Esophagus squamous epithelium (tissue), 4 donors: ENCODE measurements around the gene POLDIP3.

Experiments
- POLR2A ChIP-seq, 4 donors: fragments of 450-650 bp; IDR thresholded peaks; one replicate each; pipeline ENCODE4 v1.6.1; 2017; ENCODE audit warnings: antibody characterized with exemption in 4 of 4, mild to moderate bottlenecking in 4 of 4, moderate library complexity in 3 of 4
- TF ChIP-seq, protein P1 (sequence below), 6 experiments: fragments of 450-650 bp in 4 of 6; fragments of 200-600 bp in 2 of 6; sonication (generic) in 2 of 6; IDR thresholded peaks; one replicate each; pipeline ENCODE4 v1.5.1; 2016 to 2019; ENCODE audit warnings: antibody characterized with exemption in 6 of 6, mild to moderate bottlenecking in 4 of 6, moderate library complexity in 4 of 6

- TF ChIP-seq POLR2A (IDR thresholded peaks at IDR 0.05), result no peak
- TF ChIP-seq, protein P1, sequence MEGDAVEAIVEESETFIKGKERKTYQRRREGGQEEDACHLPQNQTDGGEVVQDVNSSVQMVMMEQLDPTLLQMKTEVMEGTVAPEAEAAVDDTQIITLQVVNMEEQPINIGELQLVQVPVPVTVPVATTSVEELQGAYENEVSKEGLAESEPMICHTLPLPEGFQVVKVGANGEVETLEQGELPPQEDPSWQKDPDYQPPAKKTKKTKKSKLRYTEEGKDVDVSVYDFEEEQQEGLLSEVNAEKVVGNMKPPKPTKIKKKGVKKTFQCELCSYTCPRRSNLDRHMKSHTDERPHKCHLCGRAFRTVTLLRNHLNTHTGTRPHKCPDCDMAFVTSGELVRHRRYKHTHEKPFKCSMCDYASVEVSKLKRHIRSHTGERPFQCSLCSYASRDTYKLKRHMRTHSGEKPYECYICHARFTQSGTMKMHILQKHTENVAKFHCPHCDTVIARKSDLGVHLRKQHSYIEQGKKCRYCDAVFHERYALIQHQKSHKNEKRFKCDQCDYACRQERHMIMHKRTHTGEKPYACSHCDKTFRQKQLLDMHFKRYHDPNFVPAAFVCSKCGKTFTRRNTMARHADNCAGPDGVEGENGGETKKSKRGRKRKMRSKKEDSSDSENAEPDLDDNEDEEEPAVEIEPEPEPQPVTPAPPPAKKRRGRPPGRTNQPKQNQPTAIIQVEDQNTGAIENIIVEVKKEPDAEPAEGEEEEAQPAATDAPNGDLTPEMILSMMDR (IDR thresholded peaks at IDR 0.05), result no peak
Measured at GRCh38 chr22:42633013-42633412, 18.3 kb upstream of the POLDIP3 start.
